Gastrocnemius medialis (tissue), 4 donors: ENCODE data around the gene ATXN7. TPM values are rescaled to one million over a fixed set of nuclear protein-coding genes. Genes with fewer than 3 reads are reported as not detected.
A peak's percentile ranks its signal among the peaks of the same experiment; 100 is the strongest.

Experiments used
- ATAC-seq, 2 donors: fragments of 150-250 bp; one replicate each; pipeline ENCODE4 v1.9.1; 2016
- DNase-seq, 2 donors: peaks; one replicate each; pipeline ENCODE4 v3.0.0-alpha.2; 2019
- H3K27ac ChIP-seq, 4 donors: fragments of 200-600 bp; sonication (generic); 1 replicate in 1 of 4; 2 replicates in 3 of 4; pipeline ENCODE4 v1.5.1; 2016 to 2018; ENCODE audit warnings: mild to moderate bottlenecking in 2 of 4, moderate library complexity in 1 of 4
- H3K27me3 ChIP-seq, 3 donors: fragments of 200-600 bp; sonication (generic) in 2 of 3; 1 replicate in 1 of 3; 2 replicates in 2 of 3; pipeline versions ENCODE4 v1.5.1 to v1.6.0; 2016 to 2019; ENCODE audit warnings: mild to moderate bottlenecking in 1 of 3, moderate library complexity in 1 of 3
- H3K36me3 ChIP-seq, 2 donors: fragments of 200-600 bp; sonication (generic) in 1 of 2; one replicate each; pipeline ENCODE4 v1.5.1; 2017 to 2018
- H3K4me1 ChIP-seq, 2 donors: fragments of 200-600 bp; sonication (generic) in 1 of 2; one replicate each; pipeline ENCODE4 v1.5.1; 2016 to 2017; ENCODE audit warnings: mild to moderate bottlenecking in 2 of 2
- H3K4me3 ChIP-seq, 4 donors: fragments of 200-600 bp; sonication (generic) in 3 of 4; 1 replicate in 1 of 4; 2 replicates in 3 of 4; pipeline ENCODE4 v1.5.1; 2016 to 2019; ENCODE audit warnings: mild to moderate bottlenecking in 2 of 4
- H3K9me3 ChIP-seq, 3 donors: fragments of 200-600 bp; sonication (generic) in 2 of 3; 1 replicate in 1 of 3; 2 replicates in 2 of 3; pipeline ENCODE4 v1.5.1; 2016 to 2019
- POLR2A ChIP-seq, 2 donors: fragments of 450-650 bp; IDR thresholded peaks; one replicate each; pipeline ENCODE4 v1.6.1; 2017; ENCODE audit warnings: antibody characterized with exemption in 2 of 2, mild to moderate bottlenecking in 2 of 2, moderate library complexity in 2 of 2
- in situ Hi-C, 4 donors: fragments of 200-750 bp; cut with MboI; loops; one replicate each; pipeline versions ENCODE4 v1.15.0 to v1.8.0; 2017; ENCODE audit warnings: low sequenced_read_pairs in 4 of 4
- intact Hi-C: fragments of 100-400 bp; cut with DNase I; formaldehyde crosslinking; loops from one replicate; pipeline ENCODE4 v1.15.1; 2023; ENCODE audit warnings: low total_unique reads
- total RNA-seq, 4 donors: library from RNA; depleted of rRNA; stranded (reverse); fragments of >200 nt; gene quantifications; one replicate each; pipeline versions ENCODE4 v1.1.0 to v1.2.3, GENCODE V29; 2016
- TF ChIP-seq, protein P1 (sequence below), 5 experiments: fragments of 450-650 bp in 3 of 5; fragments of 200-600 bp in 2 of 5; sonication (generic) in 2 of 5; IDR thresholded peaks in 4 of 5; conservative IDR thresholded peaks in 1 of 5; 1 replicate in 4 of 5; 2 replicates in 1 of 5; pipeline ENCODE4 v1.5.1; 2016 to 2019; ENCODE audit warnings: antibody characterized with exemption in 5 of 5, mild to moderate bottlenecking in 3 of 5, moderate library complexity in 3 of 5

ATXN7 gene
- total RNA-seq, 4 donors from 2014 or later = 14.5 to 27.4 (median 23.7) TPM

DNA sequence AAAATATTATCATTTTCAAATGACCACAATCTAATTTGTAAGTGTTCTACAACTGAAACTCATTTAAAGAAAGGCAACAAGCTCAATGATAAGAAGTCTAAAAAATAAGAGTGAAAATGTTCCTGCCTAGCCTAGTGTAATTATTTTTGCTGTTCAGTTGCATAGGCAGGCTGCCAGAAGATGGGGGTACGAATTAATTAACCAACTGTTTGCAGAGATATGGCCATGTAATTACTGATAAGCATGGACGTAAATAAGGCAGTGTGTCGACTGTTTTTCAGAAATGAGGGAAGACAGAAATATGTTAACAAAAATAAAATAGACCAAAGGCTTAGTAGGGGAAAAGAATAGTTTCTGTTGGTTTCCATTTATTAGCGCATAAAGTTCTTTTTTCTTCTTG is 73.3 kb downstream of the ATXN7 start:
- TF ChIP-seq POLR2A (IDR thresholded peaks at IDR 0.05) = no peak
- TF ChIP-seq, protein P1, sequence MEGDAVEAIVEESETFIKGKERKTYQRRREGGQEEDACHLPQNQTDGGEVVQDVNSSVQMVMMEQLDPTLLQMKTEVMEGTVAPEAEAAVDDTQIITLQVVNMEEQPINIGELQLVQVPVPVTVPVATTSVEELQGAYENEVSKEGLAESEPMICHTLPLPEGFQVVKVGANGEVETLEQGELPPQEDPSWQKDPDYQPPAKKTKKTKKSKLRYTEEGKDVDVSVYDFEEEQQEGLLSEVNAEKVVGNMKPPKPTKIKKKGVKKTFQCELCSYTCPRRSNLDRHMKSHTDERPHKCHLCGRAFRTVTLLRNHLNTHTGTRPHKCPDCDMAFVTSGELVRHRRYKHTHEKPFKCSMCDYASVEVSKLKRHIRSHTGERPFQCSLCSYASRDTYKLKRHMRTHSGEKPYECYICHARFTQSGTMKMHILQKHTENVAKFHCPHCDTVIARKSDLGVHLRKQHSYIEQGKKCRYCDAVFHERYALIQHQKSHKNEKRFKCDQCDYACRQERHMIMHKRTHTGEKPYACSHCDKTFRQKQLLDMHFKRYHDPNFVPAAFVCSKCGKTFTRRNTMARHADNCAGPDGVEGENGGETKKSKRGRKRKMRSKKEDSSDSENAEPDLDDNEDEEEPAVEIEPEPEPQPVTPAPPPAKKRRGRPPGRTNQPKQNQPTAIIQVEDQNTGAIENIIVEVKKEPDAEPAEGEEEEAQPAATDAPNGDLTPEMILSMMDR (IDR thresholded peaks at IDR 0.05 in 4 of 5, conservative IDR thresholded peaks at IDR 0.05 in 1 of 5) = no peak
- no peak overlapping the region for H3K27ac ChIP-seq
- peaks cover 40 to 41% of the 10 kb centered on the region in 2 donors for H3K4me1 ChIP-seq
- in situ Hi-C loops (no loop called here), intact Hi-C loops (no loop called here)
- DNase-seq = no peak
- H3K9me3 ChIP-seq = no peaks in the 10 kb centered on the region
- no peaks in the 10 kb centered on the region for H3K36me3 ChIP-seq
- no peak overlapping the region for H3K4me3 ChIP-seq
- H3K27me3 ChIP-seq = no peaks in the 10 kb centered on the region
- ATAC-seq = no peak

DNA sequence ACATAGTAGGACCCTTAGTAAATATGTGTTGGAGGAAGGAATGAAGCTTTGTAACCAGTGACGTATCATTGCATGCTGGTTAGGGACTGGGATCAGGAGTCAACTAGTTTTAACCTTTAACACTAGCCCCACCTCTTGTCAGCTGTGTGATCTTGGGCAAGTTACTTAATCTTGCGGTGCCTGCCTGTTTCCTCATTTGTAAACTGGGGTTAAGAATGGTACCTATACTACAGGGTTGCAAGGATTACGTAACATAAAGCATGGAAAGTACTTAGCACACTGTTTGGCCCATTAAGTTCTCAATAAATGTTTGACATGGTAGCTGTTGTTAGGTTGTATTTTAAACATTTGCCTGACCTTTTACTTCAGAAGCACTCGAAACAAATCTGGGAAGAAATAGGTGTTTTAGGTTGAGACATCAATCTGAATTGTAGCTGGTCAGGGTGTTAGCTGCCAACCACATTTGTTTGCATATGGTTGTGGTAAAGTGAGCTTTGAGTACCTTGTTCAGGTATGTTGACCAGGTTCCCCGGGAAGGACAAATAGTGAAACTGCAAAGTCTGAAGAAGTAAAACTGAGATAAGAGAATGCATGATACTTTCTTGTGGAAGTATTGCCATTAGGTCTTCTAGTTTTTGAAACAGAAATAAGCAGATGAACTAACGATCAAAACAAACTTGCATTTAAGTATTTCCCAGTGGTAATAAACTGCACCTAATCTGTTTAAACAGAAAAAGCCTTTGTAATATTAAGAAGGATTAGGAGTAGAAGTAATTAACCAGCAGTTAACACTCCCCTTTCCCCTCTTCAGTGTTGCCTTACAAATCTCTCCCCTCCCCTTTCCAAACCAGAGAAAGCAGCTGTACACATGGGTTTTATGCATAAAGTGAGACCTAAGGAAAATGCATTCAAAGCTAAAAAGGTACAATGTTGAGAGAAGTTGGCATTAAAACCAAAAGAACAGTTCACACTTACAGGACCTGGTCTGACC is 74.3 kb downstream of the ATXN7 start:
- DNase-seq (no peak), ATAC-seq (no peak)
- Histone ChIP-seq H3K4me1 (peaks cover 36 to 38% of the 10 kb centered on the region in 2 donors), H3K36me3 (no peaks in the 10 kb centered on the region), H3K27me3 (no peaks in the 10 kb centered on the region), H3K9me3 (no peaks in the 10 kb centered on the region), H3K27ac (no peak overlapping the region), H3K4me3 (no peak overlapping the region)
- TF ChIP-seq POLR2A (IDR thresholded peaks at IDR 0.05) = no peak
- TF ChIP-seq, protein P1 (IDR thresholded peaks at IDR 0.05 in 4 of 5, conservative IDR thresholded peaks at IDR 0.05 in 1 of 5) = no peak
- intact Hi-C loops (loop anchor here (2.0 kb wide), 1 partner anchor 25 kb away; the partner anchor contains the start of gene SCAANT1), in situ Hi-C loops (no loop called here)

DNA sequence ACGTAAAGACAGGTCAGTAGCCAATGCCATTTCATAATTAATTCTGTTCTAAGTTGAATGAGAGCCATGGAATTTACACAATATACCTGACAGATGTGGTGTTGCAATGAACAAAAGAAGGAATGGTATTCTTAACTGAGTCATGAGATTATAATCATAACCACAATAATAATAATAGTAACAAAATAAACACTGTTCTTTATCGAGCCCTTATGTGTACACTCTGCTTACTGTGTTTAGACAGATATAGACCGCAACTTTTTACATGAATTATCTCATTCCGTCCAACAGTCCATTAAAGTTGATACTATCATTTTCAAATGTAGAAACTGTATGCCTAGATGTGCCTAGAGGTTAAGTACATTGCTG is 76.7 kb downstream of the ATXN7 start:
- H3K9me3 ChIP-seq = no peaks in the 10 kb centered on the region
- in situ Hi-C loops = no loop called here
- H3K4me3 ChIP-seq = no peak overlapping the region
- H3K27ac ChIP-seq = no peak overlapping the region
- H3K36me3 ChIP-seq = no peaks in the 10 kb centered on the region
- ATAC-seq = peak; percentile 37 to 46
- intact Hi-C loops = no loop called here
- no peaks in the 10 kb centered on the region for H3K27me3 ChIP-seq
- peaks cover 25 to 33% of the 10 kb centered on the region in 2 donors for H3K4me1 ChIP-seq
- DNase-seq = no peak
- no peak for TF ChIP-seq POLR2A (IDR thresholded peaks at IDR 0.05)
- TF ChIP-seq, protein P1 (IDR thresholded peaks at IDR 0.05 in 4 of 5, conservative IDR thresholded peaks at IDR 0.05 in 1 of 5) = no peak

DNA sequence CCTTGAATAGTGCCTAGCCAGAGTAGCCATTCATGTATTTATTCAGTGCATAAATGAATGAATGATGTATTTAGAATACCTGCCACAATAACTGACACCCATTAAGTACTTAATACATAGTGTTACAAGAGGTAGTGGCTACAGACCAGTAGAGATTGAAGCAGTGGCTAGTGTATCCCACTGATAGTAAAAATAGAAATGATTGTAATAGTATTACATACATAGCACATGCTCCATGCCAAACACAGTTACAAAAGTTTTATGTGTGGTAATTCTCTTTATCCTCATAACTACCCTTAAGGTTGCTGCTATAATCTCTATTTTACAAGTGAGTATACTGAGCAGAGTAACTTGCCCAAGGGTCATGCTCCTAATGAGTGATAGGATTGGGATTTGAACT is 78.9 kb downstream of the ATXN7 start:
- H3K4me3 ChIP-seq = no peak overlapping the region
- TF ChIP-seq, protein P1 (IDR thresholded peaks at IDR 0.05 in 4 of 5, conservative IDR thresholded peaks at IDR 0.05 in 1 of 5) = no peak
- TF ChIP-seq POLR2A (IDR thresholded peaks at IDR 0.05) = no peak
- in situ Hi-C loops (no loop called here), intact Hi-C loops (no loop called here)
- H3K9me3 ChIP-seq = no peaks in the 10 kb centered on the region
- H3K27me3 ChIP-seq = no peaks in the 10 kb centered on the region
- DNase-seq (no peak), ATAC-seq (peak in 1 of 2 donors; percentile 90)
- H3K36me3 ChIP-seq = no peaks in the 10 kb centered on the region
- H3K27ac ChIP-seq = peak overlapping the region in 1 of 4 donors; percentile 21
- peaks cover 26 to 38% of the 10 kb centered on the region in 2 donors for H3K4me1 ChIP-seq
